HG03108 (cell line): ENCODE measurements around the gene ALB.

Source experiments
- ATAC-seq: cut with Tn5 transposase; IDR thresholded peaks from one replicate; pipeline ENCODE4 v1.9.1; 2021; ENCODE audit warnings: moderate library complexity; ENCODE audit not compliant: unreplicated experiment

The ALB gene

DNA sequence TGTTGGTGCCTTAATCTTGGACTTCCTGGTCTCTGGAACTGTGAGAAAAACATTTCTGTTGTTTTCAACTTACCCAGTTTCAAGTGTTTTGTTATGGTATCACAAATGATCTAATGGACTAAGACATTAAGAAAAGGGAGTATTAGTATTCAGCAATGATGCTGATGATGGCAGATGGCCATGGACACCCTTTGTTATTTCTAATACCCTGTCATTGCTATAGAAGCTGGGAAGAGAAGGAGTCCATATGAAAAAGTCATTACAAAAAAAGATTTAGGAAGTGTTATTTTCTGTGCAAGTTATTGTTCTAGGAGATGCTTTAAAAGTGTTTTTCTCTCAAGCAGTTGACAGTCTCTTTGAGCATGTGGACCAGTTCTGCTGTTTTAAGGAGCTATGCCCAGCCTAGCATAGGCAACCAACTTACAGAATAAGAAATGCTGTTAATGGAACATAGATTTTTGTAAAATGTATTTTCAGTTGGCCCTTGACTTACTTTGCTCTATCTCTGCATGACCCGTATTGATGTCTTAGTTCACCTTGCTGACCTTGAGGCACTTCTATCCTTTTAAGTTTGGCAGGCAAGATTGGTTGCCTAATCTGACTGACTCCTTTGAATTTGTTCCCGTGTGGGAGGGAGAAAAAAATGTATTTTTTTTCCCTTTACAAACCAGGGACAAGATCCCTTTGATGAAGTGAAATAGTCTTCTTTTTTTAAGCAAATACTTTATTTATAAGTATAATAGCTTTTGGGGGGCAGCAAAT, 25.9 kb downstream of the ALB start:
- ATAC-seq = no peak

DNA sequence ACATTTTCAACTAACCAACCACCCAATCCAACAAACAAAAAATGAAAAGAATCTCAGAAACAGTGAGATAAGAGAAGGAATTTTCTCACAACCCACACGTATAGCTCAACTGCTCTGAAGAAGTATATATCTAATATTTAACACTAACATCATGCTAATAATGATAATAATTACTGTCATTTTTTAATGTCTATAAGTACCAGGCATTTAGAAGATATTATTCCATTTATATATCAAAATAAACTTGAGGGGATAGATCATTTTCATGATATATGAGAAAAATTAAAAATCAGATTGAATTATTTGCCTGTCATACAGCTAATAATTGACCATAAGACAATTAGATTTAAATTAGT, 27.7 kb downstream of the ALB start:
- ATAC-seq = no peak

DNA sequence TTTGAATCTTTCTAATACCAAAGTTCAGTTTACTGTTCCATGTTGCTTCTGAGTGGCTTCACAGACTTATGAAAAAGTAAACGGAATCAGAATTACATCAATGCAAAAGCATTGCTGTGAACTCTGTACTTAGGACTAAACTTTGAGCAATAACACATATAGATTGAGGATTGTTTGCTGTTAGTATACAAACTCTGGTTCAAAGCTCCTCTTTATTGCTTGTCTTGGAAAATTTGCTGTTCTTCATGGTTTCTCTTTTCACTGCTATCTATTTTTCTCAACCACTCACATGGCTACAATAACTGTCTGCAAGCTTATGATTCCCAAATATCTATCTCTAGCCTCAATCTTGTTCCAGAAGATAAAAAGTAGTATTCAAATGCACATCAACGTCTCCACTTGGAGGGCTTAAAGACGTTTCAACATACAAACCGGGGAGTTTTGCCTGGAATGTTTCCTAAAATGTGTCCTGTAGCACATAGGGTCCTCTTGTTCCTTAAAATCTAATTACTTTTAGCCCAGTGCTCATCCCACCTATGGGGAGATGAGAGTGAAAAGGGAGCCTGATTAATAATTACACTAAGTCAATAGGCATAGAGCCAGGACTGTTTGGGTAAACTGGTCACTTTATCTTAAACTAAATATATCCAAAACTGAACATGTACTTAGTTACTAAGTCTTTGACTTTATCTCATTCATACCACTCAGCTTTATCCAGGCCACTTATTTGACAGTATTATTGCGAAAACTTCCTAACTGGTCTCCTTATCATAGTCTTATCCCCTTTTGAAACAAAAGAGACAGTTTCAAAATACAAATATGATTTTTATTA, 28.3 kb downstream of the ALB start:
- no peak for ATAC-seq

DNA sequence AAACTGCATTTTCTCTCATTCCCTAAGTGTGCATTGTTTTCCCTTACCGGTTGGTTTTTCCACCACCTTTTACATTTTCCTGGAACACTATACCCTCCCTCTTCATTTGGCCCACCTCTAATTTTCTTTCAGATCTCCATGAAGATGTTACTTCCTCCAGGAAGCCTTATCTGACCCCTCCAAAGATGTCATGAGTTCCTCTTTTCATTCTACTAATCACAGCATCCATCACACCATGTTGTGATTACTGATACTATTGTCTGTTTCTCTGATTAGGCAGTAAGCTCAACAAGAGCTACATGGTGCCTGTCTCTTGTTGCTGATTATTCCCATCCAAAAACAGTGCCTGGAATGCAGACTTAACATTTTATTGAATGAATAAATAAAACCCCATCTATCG, 29.1 kb downstream of the ALB start:
- no peak for ATAC-seq

DNA sequence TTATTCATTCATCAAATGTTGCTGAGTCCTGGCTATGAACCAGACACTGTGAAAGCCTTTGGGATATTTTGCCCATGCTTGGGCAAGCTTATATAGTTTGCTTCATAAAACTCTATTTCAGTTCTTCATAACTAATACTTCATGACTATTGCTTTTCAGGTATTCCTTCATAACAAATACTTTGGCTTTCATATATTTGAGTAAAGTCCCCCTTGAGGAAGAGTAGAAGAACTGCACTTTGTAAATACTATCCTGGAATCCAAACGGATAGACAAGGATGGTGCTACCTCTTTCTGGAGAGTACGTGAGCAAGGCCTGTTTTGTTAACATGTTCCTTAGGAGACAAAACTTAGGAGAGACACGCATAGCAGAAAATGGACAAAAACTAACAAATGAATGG, 30.2 kb downstream of the ALB start:
- no peak for ATAC-seq

DNA sequence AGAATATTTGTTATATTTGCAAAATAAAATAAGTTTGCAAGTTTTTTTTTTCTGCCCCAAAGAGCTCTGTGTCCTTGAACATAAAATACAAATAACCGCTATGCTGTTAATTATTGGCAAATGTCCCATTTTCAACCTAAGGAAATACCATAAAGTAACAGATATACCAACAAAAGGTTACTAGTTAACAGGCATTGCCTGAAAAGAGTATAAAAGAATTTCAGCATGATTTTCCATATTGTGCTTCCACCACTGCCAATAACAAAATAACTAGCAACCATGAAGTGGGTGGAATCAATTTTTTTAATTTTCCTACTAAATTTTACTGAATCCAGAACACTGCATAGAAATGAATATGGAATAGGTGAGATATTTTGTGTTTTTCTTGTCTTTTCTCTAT, 31.9 kb downstream of the ALB start, which contains the start of gene AFP:
AFP (plus strand) TSS at position 238 of the 400 bp plus-strand sequence; CDS start at position 280, 42 bp downstream.
- ATAC-seq = no peak

DNA sequence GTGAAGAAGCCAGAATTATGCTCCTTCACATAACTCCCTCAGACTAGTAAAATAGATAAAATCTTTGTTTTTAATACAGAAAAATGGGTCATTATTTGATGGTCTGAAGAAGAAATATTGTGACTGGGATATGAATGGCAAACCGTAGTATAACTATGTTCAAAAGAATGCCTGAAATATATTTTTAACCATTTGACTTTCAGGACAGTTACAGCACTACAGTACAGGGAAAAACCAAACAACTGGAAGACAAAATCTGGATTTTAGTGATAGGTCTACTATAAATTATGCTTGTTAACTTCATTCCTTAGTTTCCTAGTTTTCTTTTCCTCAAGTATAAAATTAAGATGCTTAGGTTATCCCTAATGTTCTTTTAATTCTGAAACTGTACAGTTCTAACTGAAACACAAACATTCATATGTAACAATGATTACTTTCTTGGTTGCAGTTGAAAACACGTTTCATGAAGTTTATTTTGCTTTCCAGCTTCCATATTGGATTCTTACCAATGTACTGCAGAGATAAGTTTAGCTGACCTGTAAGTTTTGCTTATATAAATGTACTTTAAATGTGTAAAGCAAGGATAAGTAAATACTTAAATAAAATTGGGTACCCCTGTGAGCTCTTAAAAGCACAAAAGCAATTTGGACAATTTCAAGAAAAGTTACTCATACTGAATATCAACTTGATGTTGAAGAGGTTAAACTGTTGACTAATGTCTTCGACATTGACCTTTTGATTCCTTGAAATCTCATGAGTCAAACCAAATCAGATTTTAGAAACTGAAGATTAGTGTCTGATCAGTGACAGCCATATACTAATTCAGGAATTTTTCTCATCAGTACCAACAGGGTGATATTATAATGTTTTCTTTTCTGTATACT, 32.8 kb downstream of the ALB start:
- ATAC-seq = no peak

DNA sequence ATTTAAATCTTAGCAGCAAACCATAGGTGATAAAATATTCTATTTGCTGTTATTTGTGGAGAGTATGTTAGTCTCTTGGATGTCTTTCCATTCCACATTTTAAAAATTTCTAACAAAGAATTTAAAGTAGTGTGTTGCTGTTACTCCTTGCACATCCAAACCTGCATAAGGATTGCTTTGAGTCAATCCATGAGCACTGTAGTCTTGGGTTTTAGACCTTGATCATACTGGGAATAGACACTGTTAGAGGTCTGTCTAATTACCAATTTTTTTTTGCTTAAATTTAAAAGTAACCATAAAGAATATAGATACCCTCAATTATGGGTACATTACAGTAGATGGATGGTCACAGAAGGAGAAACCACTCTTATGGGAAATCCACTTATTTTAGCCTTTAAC, 33.5 kb downstream of the ALB start:
- ATAC-seq = no peak

DNA sequence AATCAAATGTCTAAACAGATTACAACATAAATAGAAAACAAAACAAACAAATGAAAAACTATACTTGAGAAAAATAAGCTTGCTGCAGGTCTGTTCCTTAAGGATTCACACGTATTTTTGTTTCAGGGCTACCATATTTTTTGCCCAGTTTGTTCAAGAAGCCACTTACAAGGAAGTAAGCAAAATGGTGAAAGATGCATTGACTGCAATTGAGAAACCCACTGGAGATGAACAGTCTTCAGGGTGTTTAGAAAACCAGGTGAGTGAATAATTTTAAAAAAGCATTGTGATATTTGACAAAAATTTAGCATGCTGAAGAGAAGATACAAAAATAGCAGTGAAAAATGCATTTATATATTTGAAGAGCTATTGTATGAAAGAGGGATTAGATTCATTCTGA, 34.0 kb downstream of the ALB start:
- no peak for ATAC-seq

DNA sequence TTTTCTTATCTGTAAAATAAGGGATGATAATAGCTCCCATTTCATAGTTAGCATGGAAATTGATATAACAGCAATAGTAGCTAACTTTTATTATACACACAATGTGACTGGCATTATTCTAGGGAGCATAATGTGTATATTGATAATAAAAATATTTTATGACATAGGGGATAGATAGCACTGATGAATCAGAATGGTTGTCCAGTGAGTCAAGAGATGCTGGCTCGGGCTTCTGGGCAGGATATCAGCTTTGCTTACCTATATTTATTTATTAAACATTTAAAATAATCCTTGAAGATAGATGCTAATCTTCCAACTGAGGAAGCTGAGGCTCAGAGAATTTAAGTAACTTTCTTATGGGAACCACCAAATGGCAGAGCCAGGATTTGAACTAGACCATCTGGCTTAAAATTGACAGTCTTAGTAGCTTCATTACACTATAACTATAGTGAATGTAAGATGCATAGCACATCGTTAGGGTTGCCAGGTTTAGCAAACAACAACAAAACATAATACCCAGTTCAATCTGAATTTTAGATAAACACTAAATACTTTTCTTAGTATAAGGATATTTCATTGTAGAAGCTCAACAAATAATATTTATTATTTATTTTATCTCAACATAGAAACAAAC, 34.6 kb downstream of the ALB start:
- no peak for ATAC-seq

DNA sequence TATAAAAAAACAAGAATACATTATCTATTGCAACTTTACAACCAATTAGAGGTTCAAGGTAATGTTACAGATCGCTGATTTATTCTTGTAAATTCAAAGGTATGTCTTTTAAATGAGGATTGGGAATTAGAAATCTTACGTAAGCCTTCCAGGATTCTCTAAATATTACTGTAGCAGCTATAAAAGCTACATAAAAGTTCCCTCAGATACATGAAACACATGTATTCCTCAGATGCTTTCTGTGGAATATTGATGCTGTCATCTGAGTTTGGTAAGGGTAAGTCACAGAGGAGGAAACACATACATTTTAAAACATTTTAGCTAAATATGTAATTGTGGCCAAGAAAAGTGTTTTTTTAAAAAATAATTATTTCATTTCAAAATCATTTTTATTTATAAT, 35.4 kb downstream of the ALB start:
- no peak for ATAC-seq

DNA sequence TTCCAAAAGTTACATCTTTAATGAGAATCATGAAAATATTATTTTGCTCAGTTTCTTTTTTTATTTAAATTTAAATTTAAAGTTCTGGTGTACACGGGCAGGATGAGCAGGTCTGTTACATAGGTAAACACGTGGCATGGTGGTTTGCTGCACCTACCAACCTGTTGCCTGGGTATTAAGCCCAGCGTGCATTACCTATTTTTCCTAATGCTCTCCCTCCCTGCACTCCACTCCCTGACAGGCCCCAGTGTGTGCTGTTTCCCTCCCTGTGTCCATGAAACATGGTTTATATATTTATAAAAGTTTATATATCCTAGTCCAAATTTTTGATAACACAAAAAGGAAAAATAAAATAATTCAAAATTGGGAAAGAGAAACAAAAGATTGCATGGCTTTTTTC, 35.9 kb downstream of the ALB start:
- no peak for ATAC-seq

DNA sequence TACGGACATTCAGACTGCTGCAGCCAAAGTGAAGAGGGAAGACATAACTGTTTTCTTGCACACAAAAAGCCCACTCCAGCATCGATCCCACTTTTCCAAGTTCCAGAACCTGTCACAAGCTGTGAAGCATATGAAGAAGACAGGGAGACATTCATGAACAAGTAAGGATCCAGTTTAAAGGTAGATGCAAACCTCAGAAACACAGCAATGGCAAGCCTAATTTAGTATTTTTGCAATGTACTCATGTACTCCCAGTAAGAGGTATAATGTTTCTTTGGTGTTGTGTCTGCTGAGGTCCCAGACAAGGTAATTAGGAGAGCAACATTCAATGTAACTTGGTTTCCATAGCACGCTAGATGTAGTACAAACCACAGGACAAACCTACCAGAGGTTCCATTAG, 36.6 kb downstream of the ALB start:
- ATAC-seq = no peak

DNA sequence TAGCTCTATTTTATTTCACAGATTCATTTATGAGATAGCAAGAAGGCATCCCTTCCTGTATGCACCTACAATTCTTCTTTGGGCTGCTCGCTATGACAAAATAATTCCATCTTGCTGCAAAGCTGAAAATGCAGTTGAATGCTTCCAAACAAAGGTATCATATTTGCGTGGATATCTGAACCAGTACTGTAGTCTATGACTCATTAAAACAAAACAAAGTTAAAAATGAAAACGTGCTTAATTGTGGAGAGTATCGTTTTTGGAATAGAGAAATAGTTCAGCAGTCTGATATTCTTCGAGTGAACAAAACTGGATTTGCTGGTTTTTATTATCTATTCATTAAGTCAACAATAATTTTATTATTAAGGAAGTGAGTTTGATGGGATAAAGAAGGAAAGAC, 38.2 kb downstream of the ALB start:
- ATAC-seq = no peak

DNA sequence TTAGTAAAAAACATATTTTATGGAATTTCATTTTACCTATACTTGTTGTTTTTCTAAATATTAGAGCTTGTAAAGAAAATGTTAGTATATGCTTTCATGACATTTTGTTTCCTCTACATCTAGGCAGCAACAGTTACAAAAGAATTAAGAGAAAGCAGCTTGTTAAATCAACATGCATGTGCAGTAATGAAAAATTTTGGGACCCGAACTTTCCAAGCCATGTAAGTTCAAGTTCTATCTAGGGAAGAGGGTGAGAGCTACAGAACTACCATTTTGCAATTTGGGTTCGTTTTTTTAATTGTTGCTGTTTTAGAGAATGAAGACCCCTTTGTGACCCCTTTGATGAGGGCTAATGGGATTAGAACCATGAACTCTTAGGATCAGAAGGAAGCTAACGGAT, 39.1 kb downstream of the ALB start:
- no peak for ATAC-seq

DNA sequence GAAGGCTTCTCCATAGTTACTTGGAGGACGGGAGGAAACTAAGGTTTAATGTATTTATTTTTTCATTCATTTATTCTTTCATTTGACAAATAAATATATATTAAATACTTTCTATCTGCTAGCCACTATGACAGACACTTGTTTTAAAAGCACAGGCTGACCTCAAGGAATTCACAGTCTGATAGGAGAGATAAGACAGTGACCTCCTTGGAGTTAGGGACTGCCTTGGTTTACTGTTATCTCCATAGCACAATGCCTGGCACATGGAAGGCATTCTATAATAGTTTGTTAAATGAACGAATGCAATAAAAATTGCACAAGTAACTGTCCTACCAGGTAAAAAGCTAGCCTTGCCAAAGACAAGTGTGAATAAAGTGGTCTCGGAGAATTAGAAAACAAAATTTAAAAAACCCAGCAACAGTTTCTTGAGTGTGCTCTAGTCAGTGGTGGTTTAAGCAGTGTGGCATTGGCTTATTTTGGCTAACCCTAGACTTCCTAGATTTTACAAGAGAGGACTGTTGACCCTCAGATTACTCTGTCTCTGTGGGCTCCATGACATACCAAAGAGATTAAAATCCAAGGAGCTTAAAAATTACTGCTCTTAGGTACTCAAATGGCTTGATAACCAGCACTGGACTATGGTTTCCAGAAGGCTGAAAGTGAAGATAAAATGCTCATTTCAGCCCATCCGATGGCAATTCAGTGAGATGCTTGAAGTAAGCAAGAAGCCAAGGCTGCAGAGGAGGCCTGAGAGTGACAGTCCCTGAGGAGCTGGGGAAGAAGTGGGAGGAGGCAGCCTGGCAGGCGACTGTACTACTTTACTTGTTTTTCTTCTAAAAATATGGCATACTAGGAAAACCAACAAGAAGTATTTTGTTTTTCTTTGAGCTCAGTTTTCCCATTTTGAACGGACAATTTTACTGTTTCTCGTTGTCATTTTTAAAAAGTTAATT, 41.6 kb downstream of the ALB start:
- ATAC-seq = no peak

DNA sequence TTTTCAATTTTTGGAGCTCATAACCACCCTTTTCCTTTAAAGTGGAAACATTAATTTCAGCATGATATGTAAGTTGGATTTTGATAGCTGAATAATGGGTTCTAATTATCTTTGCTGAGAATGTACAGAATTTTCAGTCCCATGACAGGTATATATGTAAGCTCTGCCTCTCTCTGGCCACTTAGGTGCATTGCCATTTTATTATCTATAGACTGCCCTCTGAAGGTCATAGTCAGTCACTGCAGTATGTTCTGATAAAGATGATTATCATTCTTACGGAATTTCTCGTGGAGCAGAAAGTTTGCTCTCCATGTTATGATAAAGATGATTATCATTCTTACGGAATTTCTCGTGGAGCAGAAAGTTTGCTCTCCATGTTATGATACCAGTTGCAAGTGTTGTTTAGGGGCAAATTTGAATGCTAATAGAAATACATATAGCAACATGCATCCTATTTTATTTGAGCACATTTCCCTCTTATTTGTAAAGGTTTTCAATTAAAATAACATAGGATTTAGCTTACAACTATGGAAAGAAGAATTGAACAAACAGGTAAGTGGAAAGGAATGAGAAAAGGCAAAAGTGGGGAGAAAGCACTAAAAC, 42.4 kb downstream of the ALB start:
- peak; percentile 98 for ATAC-seq

DNA sequence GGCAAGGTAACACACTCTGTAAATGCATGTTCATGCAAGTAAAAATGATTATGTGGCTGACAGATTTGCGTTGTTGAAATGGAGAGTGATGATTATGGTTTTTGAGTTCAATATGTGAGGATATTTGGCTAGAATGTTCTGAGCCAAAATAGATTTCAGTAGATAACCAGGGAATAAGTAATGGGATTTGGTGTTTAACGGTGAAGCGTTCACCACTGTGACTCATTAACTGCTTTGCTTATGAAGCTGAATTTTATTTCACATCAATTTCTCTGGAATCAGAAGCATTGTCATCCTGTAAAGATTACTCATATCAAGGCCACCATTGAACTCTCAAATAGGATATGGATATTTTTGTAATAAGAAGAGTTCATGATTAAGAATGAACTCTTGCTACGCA, 43.6 kb downstream of the ALB start:
- no peak for ATAC-seq

DNA sequence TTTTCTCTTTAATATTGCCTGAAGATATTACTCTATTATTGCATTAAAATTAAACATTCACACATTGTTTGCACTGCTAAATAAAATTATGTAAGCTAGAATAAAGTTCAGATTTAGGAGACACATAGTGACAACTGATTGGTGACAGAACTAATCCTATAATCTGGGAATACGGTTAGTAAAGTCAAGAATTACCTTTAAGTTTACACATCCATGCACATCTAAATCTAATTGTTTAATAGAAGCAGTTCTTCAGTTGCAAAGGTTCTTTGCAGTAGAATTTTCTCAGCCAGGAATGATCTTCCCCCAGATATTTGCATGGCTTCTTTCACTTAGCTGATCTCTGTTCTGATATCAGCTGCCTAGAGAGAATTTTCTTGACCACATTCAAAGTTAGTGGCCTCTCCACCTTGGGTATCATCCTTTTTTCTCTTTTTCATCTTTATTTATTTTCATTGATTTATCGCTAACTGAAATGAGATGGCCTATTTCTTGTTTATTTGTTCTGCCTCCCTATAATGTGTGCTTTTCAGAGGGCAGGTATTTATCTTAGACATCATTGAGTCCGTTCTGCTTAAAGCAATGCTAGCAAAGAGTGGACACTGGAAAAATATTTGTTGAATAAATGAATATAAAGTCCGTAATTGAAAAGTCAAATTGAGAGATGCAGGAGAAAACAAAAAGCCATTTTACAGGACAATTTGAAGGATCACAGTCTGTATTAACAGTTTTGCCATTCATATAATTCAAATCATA, 44.5 kb downstream of the ALB start:
- no peak for ATAC-seq
